Sigmoid colon (tissue), 7 donors: ENCODE results near the gene GSTP1. TPM values are rescaled to one million over a fixed set of nuclear protein-coding genes. Genes with fewer than 3 reads are reported as not detected.
"Not testable (repeated sequence)": the region's sequence is repeated elsewhere in the genome, so short reads cannot be mapped to it uniquely, and the experiment has no call there.

ENCODE experiments used
- DNase-seq: peaks from one replicate; pipeline ENCODE4 v3.0.0-alpha.2; 2019
- H3K27ac ChIP-seq, 4 donors: fragments of 200-600 bp; sonication (generic); one replicate each; pipeline ENCODE4 v1.5.1; 2016 to 2019; ENCODE audit warnings: mild to moderate bottlenecking in 1 of 4
- H3K27me3 ChIP-seq, 3 donors: fragments of 200-600 bp; sonication (generic); one replicate each; pipeline ENCODE4 v1.5.1; 2019; ENCODE audit warnings: mild to moderate bottlenecking in 1 of 3
- H3K36me3 ChIP-seq, 4 donors: fragments of 200-600 bp; sonication (generic); one replicate each; pipeline ENCODE4 v1.5.1; 2016 to 2019
- H3K4me1 ChIP-seq, 4 donors: fragments of 200-600 bp; sonication (generic); one replicate each; pipeline ENCODE4 v1.5.1; 2017 to 2019
- H3K4me3 ChIP-seq, 4 donors: fragments of 200-600 bp; sonication (generic); one replicate each; pipeline ENCODE4 v1.5.1; 2017 to 2019; ENCODE audit warnings: mild to moderate bottlenecking in 2 of 4, moderate library complexity in 1 of 4
- H3K9me3 ChIP-seq, 4 donors: fragments of 200-600 bp in 3 of 4; sonication (generic) in 3 of 4; one replicate each; pipeline versions ENCODE4 v1.5.1 to v1.6.1; 2013 to 2019
- EP300 ChIP-seq, 4 donors: sonication (generic); formaldehyde crosslinking; IDR thresholded peaks; one replicate each; pipeline ENCODE4 v1.6.1; 2017; ENCODE audit warnings: antibody characterized with exemption in 4 of 4
- POLR2A ChIP-seq, 2 donors: fragments of 450-650 bp; IDR thresholded peaks; one replicate each; pipeline ENCODE4 v1.6.1; 2016; ENCODE audit warnings: antibody characterized with exemption in 2 of 2, mild to moderate bottlenecking in 2 of 2, moderate library complexity in 2 of 2
- POLR2AphosphoS5 ChIP-seq, 4 donors: sonication (generic); formaldehyde crosslinking; IDR thresholded peaks; one replicate each; pipeline ENCODE4 v1.6.1; 2017; ENCODE audit warnings: antibody characterized with exemption in 4 of 4
- WGBS, 2 donors: extraction: QIAGEN DNeasy Blood & Tissue Kit; methylation state at CpG; one replicate each; pipeline ENCODE4 v1.1.7; 2013; 5-methylcytosine and 5-hydroxymethylcytosine counted together
- intact Hi-C: fragments of 100-400 bp; cut with DNase I; formaldehyde crosslinking; loops from one replicate; pipeline ENCODE4 v1.15.1; 2023
- polyA plus RNA-seq, 3 donors: library from polyadenylated mRNA; stranded (reverse); fragments of 200-250 nt; gene quantifications; one replicate each; pipeline ENCODE4 v1.2.3, GENCODE V29; 2013
- total RNA-seq, 4 donors: library from RNA; depleted of rRNA; stranded (reverse); fragments of >200 nt; gene quantifications; one replicate each; pipeline ENCODE4 v1.1.0, GENCODE V29; 2016
- TF ChIP-seq, protein P1 (sequence below), 4 experiments: fragments of 450-650 bp in 3 of 4; fragments of 200-600 bp in 1 of 4; IDR thresholded peaks; one replicate each; pipeline ENCODE4 v1.5.1; 2016 to 2019; ENCODE audit warnings: antibody characterized with exemption in 4 of 4, mild to moderate bottlenecking in 3 of 4, moderate library complexity in 2 of 4
- donor health status: healthy with polysubstance abuse.
- donor health status: Bipolar disorder and iron deficiency.
- donor health status: healthy.

GSTP1 gene
- total and polyA plus RNA-seq, 7 donors, result 349 to 717 (median 584) TPM

DNA sequence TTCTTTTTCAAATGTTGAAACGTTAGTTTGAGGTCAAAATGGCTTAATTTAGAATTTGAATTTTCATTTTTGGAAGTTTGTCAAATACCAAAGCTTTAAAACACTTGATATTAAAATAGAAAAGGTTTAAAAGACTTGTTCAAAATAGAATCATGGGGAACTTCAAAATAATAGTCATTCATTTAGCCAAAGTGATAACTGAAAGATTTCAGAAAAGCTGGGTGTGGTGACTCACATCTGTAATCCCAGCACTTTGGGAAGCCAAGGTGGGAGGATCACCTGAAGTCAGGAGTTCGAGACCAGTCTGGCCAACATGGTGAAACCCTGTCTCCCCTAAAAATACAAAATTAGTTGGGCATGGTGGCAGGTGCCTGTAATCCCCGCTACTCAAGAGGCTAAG is 10.9 kb downstream of the GSTP1 start:
- H3K4me1 ChIP-seq, result no peaks in the 10 kb centered on the region
- H3K27ac ChIP-seq, result no peak overlapping the region
- WGBS, 2 donors, result 63 to 80% methylated on average over 3 of the region's 3 CpGs
- H3K4me3 ChIP-seq, result no peak overlapping the region
- intact Hi-C loops, result no loop called here
- no peaks in the 10 kb centered on the region for H3K9me3 ChIP-seq
- H3K36me3 ChIP-seq, result peaks cover 0 to under 1% (median 0%) of the 10 kb centered on the region in 4 donors
- DNase-seq, result no peak
- no peaks in the 10 kb centered on the region for H3K27me3 ChIP-seq
- TF ChIP-seq POLR2AphosphoS5 (IDR thresholded peaks at IDR 0.05) (no peak), POLR2A (IDR thresholded peaks at IDR 0.05) (no peak), EP300 (IDR thresholded peaks at IDR 0.05) (no peak)
- TF ChIP-seq, protein P1, sequence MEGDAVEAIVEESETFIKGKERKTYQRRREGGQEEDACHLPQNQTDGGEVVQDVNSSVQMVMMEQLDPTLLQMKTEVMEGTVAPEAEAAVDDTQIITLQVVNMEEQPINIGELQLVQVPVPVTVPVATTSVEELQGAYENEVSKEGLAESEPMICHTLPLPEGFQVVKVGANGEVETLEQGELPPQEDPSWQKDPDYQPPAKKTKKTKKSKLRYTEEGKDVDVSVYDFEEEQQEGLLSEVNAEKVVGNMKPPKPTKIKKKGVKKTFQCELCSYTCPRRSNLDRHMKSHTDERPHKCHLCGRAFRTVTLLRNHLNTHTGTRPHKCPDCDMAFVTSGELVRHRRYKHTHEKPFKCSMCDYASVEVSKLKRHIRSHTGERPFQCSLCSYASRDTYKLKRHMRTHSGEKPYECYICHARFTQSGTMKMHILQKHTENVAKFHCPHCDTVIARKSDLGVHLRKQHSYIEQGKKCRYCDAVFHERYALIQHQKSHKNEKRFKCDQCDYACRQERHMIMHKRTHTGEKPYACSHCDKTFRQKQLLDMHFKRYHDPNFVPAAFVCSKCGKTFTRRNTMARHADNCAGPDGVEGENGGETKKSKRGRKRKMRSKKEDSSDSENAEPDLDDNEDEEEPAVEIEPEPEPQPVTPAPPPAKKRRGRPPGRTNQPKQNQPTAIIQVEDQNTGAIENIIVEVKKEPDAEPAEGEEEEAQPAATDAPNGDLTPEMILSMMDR (IDR thresholded peaks at IDR 0.05), result no peak

DNA sequence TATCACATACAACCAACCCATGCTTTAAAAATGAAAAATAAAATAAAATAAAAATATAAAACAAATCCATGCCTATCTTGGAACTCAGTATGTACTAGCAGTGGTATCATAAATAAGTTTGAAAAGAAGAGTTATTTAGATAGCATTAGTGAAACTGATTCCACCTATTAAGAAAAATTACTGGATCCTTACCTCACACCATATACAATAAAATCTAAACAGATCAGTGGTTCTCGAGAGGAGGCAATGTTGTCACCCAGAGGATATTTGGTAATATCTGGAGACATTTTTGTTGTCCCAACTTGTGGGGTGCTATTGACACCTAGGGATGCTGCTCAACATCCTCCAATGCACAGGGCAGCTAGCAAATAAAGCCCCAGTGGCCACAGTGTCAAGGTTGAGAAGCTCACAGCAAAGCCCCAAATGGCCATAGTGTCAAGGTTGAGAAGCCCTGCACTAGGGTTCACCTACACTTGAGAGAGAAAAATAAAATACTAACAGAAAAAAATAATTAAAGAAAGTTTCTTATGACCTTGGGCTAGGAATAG is 13.2 kb downstream of the GSTP1 start:
- intact Hi-C loops, result no loop called here
- no peaks in the 10 kb centered on the region for H3K9me3 ChIP-seq
- TF ChIP-seq POLR2A (IDR thresholded peaks at IDR 0.05) (no peak), POLR2AphosphoS5 (IDR thresholded peaks at IDR 0.05) (no peak), EP300 (IDR thresholded peaks at IDR 0.05) (no peak)
- TF ChIP-seq, protein P1 (IDR thresholded peaks at IDR 0.05), result no peak
- WGBS, 2 donors, result 93 to 94% methylated on average over 1 of the region's 1 CpG
- no peaks in the 10 kb centered on the region for H3K27me3 ChIP-seq
- no peak for DNase-seq
- H3K4me3 ChIP-seq, result no peak overlapping the region
- no peak overlapping the region for H3K27ac ChIP-seq
- no peaks in the 10 kb centered on the region for H3K36me3 ChIP-seq
- no peaks in the 10 kb centered on the region for H3K4me1 ChIP-seq

DNA sequence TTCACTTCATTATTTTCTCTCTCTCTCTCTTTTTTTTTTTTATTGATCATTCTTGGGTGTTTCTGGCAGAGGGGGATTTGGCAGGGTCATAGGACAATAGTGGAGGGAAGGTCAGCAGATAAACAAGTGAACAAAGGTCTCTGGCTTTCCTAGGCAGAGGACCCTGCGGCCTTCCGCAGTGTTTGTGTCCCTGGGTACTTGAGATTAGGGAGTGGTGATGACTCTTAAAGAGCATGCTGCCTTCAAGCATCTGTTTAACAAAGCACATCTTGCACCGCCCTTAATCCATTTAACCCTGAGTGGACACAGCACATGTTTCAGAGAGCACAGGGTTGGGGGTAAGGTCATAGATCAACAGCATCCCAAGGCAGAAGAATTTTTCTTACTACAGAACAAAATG is 13.8 kb downstream of the GSTP1 start:
- intact Hi-C loops, H3K4me3 ChIP-seq, H3K27ac ChIP-seq, DNase-seq, H3K4me1 ChIP-seq, H3K36me3 ChIP-seq, H3K27me3 ChIP-seq, H3K9me3 ChIP-seq: not testable (repeated sequence)
- no CpG with 5 or more reads among the region's 3 CpGs for WGBS, 2 donors

DNA sequence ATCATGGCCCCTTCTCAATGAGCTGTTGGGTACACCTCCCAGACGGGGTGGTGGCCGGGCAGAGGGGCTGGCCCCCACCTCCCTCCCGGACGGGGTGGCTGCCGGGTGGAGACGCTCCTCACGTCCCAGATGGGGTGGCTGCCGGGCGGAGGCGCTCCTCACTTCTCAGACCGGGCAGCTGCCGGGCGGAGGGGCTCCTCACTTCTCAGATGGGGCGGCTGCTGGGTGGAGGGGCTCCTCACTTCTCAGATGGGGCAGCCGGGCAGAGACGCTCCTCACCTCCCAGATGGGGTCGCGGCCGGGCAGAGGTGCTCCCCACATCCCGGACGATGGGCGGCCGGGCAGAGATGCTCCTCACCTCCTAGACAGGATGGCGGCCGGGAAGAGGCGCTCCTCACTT is 14.4 kb downstream of the GSTP1 start:
- intact Hi-C loops, H3K36me3 ChIP-seq, H3K27me3 ChIP-seq, H3K9me3 ChIP-seq, DNase-seq, H3K4me1 ChIP-seq, H3K27ac ChIP-seq, H3K4me3 ChIP-seq: not testable (repeated sequence)
- WGBS, 2 donors, result 96% methylated on average over 26 of the region's 26 CpGs

DNA sequence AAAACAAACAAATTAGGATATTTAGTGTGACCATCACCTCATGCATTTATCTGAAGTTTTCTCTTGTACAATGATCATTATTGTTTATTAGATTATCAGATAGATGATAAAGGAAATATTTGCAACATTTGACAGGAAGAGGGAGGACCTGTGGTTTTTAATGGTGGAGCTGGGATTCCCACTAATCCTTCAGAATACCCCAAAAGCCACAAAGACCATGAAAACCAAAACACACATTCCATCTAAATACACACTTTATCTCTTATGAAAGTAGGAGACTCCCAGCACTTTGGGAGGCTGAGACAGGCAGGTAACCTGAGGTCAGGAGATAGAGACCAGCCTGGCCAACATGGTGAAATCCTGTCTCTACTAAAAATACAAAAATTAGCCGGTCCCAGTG is 15.5 kb downstream of the GSTP1 start:
- H3K4me3 ChIP-seq, result no peak overlapping the region
- H3K27me3 ChIP-seq, result no peaks in the 10 kb centered on the region
- no peak for TF ChIP-seq POLR2AphosphoS5 (IDR thresholded peaks at IDR 0.05)
- TF ChIP-seq EP300 (IDR thresholded peaks at IDR 0.05), result no peak
- TF ChIP-seq, protein P1 (IDR thresholded peaks at IDR 0.05), result no peak
- TF ChIP-seq POLR2A (IDR thresholded peaks at IDR 0.05), result no peak
- no peaks in the 10 kb centered on the region for H3K9me3 ChIP-seq
- intact Hi-C loops, result no loop called here
- H3K4me1 ChIP-seq, result no peaks in the 10 kb centered on the region
- no peaks in the 10 kb centered on the region for H3K36me3 ChIP-seq
- H3K27ac ChIP-seq, result no peak overlapping the region
- WGBS, 2 donors, result 84 to 86% methylated on average over 1 of the region's 1 CpG
- DNase-seq, result no peak

DNA sequence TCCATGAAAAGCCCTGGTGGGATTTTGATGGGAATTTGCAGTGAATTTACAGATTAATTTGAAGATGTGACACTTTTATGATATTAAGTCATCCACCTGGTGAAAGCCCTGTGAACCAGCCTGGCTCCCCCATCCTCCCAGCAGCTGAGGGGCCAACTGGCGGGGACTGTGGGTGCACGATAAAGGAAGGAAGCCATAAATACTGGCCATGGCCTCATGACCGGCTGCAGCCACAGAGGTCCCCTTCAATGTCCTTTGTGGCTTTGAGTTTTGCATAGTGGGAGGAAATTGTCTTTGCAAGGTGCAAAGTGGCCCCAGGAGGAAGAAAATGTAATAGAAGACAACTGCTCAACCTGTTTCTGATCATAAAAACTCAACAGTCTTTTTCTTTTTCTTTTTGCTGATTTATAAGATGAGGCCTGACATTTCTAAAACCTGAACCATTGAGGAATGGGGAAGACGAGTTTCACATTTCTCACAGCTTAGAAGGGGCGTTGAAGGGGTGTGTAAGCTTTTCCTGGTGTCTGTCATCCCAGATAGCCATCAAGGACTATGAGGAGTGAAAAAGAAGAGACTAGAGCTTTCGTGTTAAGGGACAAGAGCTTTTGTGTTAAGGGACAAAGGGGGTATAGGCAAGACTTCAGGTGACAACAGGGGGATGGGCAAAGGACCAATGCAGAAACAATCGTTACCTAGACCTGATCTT is 16.9 kb downstream of the GSTP1 start:
- Histone ChIP-seq H3K36me3 (no peaks in the 10 kb centered on the region), H3K27ac (no peak overlapping the region), H3K9me3 (no peaks in the 10 kb centered on the region), H3K27me3 (no peaks in the 10 kb centered on the region), H3K4me3 (no peak overlapping the region), H3K4me1 (no peaks in the 10 kb centered on the region)
- no peak for DNase-seq
- TF ChIP-seq, protein P1 (IDR thresholded peaks at IDR 0.05), result no peak
- TF ChIP-seq POLR2AphosphoS5 (IDR thresholded peaks at IDR 0.05) (no peak), POLR2A (IDR thresholded peaks at IDR 0.05) (no peak), EP300 (IDR thresholded peaks at IDR 0.05) (no peak)
- intact Hi-C loops, result no loop called here
- 41 to 75% methylated on average over 7 of the region's 7 CpGs for WGBS, 2 donors
